ENCODE results near the gene CUX1.

DNA sequence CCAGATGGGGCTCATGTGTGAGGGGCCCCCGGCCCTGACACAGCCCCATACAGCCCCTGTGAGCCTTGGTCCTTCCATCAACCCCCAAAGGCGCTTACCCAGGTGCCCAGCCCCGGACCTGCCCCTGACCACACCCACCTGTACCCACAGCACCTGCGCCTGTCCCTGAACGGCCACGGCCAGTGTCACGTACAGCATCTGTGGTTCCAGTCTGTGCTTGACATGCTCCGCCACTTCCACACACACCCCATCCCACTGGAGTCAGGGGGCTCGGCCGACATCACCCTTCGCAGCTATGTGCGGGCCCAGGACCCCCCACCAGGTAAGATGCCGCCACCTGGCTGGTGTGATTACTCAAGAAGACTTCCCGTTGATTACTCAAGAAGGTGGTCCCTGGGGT, 502.8 kb downstream of the CUX1 start:
- TF ChIP-seq, protein P1, sequence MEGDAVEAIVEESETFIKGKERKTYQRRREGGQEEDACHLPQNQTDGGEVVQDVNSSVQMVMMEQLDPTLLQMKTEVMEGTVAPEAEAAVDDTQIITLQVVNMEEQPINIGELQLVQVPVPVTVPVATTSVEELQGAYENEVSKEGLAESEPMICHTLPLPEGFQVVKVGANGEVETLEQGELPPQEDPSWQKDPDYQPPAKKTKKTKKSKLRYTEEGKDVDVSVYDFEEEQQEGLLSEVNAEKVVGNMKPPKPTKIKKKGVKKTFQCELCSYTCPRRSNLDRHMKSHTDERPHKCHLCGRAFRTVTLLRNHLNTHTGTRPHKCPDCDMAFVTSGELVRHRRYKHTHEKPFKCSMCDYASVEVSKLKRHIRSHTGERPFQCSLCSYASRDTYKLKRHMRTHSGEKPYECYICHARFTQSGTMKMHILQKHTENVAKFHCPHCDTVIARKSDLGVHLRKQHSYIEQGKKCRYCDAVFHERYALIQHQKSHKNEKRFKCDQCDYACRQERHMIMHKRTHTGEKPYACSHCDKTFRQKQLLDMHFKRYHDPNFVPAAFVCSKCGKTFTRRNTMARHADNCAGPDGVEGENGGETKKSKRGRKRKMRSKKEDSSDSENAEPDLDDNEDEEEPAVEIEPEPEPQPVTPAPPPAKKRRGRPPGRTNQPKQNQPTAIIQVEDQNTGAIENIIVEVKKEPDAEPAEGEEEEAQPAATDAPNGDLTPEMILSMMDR (IDR thresholded peaks at IDR 0.05) = no peak
- TF ChIP-seq POLR2A (IDR thresholded peaks at IDR 0.05) (no peak), POLR2AphosphoS5 (IDR thresholded peaks at IDR 0.05) (no peak), EP300 (IDR thresholded peaks at IDR 0.05; ENCODE audit: low read depth) (no peak)
